Kidney tubule cell (primary cell): Measurements from ENCODE around the gene CRABP2.

Source experiments
- DNase-seq: peaks from one replicate; pipeline ENCODE4 v3.0.0-alpha.2; 2018; ENCODE audit warnings: low spot score

CRABP2 gene

DNA sequence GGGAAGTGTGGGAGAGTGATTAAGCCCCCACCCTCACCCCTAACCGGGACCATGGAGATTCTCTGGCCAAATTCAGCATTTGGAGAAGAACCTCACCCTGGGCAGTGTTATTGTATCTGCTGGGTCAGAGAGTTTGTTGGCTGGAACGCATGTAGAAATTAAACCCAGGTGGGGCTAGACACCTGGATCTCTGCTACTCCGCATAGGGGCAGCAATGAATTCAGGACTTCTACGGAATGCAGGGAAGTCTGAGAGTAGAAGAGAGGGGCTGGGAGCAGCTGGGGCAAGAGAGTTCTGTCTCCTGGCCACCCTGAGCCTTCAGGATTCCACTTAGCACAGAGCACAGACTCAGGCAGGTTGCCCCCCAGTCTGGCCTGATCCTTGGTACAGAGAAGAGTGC lies 3.6 kb upstream of the CRABP2 start:
- no peak for DNase-seq

DNA sequence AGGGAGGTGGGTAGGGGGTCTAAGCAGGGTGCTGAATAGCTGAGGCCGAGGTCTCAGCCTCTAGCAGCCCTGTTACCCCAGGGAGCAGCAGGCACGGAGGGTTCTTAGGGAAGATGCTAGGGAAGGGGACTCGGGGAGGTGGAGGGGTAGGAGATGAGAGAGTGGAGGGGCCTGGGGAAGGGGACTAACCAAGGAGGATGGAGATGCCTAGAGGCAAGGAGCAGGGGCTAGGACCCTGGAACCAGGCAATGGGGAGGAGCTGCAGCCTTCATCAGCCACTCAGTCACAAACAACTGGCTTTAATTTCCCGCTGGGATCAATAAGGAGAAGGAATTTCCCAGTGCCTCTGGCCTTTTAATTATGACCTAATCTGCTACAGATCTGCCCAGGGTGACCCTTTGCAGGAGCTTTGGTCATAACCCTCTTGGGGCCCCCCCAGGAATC lies 2.9 kb upstream of the CRABP2 start:
- no peak for DNase-seq

DNA sequence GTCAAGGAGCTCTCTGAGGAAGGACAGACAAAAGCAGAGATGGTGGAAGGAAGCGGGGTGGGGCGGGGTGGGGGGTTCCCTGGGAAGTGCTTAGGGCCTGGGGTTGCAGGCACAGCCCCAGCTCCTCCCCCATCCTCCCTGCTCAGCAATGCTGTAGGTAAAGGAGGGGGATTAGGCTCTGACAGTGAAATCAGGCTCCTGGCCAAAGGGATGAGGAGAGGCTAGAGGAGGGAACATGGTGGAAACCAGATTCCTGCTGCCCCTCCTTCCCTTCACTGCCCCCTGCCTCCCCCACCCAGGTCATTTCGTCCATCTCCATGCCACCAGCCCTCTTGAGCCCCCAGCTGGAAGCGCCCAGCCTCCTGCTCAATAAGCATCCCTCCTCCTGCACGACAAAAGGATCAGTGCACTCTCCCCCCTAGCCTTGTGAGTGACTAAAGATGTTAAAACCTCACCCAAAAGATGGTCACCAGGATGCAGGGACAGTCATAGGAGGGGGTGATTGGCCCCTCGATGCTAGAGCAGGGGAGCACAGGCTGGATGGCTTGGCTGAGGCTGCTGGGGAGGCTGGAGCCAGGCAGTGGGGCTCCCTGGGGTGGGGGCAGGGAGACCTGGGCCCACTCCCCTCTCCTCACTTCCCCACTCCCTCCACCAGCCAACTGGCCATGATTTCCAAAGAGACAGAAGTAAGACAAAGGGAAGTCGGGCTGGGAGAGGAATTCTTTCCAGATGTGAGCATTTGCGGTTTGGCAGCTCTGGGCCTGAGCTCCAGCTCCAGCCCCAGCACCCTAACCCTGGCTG lies 2.2 kb upstream of the CRABP2 start:
- no peak for DNase-seq

DNA sequence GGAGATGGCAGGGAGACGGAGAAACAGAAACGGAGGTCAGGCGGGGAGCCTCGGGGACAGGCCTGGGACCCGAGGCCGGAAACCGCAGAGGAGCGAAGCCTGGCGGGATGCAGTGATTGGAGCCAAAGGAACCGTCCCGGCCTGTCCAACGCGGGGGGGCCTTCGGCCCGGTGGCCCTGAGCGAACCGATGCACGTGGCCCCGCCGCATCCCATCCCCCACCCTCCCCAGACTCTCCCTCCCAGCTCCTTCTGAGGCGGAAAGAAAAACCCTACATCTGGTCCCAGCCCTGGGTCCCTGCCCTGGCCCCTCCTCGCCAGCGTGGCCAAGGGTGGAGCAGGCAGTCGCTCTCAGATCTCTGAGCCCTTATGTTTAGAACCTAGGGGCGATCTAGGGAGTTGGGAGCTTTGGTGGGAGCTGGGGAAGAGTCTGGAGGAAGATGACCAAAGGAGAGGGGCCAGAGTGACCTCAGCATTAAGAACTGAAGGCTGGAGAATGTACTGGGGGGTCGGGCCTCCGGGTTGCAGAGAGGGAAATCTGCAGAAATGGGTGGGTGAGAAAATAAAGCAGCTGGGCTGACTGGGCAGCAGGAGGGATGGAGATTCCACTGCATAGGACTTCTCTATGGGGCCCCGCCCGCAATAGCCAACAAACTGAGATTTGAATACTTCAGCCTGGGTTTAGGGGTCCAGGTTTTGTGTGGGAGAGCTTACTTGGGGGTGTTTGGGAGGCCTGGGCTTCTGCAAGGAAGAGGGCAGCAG lies 1.5 kb upstream of the CRABP2 start:
- DNase-seq, result no peak

DNA sequence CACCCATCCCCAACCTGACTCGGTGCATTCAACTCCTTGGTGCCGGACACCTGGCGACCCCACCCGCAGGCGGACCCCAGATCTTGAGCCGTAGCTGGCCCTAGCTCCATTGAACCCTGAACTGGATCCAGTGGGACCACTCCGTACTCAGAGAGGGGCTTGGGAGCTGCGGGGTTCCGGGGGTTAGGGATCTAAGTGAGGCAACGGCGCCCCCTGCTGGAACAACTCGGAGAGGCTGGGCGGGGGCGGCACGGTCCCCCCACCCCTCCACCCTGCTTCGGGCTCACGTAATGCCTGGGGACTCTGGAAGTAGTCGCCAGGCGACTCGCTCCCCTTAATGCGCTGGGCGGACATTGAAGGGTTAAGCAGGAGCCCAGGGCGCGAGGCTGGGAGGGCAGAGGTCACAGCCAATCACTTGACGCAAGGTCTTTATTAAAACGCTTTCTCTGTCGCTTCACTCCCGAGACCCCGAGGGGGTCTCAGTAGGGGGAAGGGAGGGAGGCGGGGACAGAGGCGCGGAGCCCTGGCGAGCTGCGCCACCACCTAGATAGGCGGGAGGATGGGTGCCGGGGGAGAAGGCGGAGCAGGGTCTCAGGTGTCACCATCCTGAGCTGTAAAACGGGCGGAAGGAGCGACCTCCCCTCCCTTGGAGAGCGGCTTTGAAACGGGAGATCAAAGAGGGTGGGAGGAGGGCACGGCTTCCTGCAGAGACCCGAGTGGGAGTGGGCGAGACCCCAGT lies 704 bp upstream of the CRABP2 start:
- DNase-seq, result peak; percentile 58

DNA sequence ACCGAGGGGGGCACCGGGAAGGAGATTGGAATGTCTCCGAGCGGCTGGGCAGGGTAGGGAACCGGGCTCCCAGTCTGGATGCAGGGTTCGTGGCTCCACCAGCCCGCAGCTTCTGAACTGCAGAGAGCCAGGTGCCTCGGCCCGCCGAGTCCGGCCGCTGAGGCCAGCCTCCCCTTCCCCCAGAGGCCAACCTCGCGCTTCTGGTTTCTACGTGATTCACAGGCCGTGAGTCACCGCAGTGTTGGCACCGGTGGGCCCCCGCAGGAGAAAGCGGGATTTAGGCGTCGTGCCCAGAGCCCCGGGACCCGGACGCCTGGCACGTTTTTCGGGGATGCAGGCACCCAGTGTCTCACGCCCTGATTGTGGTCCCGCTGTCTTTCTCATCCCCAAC lies 458 bp downstream of the CRABP2 start:
- peak; percentile 89 for DNase-seq

DNA sequence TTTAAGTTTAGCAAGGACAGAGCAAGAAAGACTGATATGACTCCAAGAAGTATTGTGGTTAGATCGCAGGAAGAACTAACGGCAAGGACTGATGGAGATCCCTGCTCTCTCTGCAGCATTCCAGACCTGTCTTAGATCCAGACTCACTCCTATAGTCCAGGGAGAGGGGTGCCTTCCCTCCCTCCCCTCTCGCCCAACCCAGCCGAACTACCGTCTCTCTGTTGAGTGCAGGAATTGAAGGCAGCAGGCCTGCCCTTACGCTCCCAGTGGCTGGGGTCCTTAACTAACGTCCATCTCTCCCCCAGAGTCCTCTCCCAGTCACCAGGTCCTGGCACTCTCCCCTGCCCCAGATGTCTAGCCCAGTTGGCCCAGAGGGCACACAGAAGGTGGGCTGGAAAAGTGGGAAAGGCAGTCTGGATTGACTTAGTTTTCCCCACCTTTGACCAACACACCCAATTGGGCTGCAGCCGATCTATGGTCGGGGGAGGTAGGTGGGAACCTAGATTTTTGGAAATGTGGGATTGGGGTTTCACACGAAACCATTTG lies 1.1 kb downstream of the CRABP2 start:
- DNase-seq, result no peak

GRCh38 chr1:156703741-156704140 lies 1.6 kb downstream of the CRABP2 start:
- no peak for DNase-seq

GRCh38 chr1:156703336-156703735 lies 2.0 kb downstream of the CRABP2 start:
- DNase-seq, result no peak

DNA sequence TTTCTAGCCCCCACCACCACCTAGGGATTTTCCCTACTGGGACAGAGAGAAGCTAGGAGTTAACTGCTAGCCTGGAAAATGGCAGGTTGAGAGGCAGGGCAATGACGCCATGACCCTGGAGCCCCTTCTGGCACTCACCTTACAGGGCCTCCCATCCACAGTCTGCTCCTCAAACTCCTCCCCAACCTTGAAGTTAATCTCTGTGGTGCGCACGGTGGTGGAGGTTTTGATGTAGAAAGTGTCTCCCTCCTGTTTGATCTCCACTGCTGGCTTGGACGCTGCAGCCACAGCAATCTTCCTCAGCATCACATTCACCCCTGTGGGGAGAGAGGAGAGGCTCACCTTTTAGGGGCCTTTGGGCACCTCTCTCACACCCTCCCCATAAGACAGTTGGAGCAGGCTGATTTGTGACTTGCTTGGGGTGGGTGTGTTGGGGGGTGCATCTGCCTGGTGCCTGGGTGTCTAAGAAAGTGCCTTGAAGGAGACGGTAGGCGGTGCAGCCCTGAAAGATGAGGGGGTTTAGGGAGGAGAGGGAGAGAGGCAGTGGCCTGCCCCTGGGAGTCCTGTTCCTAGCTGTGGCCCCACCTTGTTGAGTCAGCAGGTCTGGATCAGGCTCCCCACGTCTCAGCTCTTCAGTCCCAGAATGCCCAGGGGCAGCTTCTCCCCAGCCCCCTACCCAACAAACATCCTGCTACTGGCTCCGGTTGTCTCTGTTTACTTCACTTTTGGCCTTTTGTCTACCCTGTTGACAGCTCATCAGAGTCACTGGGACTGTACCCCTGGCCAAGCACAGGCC lies 4.4 kb downstream of the CRABP2 start:
- DNase-seq, result no peak

DNA sequence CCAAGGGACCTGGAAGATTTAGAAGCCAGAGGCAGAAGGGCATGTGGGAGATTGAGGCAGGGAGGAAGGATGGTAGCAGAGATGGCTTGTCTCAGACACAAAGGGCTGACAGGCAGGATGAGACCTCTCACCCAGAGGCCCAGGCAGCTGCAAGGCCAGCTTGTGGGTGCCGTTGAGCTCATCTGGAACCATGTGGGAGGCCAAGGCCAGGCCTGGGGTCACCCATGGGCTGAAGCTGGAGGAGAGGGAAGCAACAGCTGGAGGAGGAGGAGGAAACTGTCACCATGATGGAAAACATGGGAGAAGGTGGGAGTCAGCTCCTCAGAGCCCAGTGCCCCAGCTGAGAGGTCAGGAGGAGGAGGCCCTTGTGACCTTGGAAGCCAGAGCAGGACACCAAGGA lies 6.4 kb downstream of the CRABP2 start:
- no peak for DNase-seq

DNA sequence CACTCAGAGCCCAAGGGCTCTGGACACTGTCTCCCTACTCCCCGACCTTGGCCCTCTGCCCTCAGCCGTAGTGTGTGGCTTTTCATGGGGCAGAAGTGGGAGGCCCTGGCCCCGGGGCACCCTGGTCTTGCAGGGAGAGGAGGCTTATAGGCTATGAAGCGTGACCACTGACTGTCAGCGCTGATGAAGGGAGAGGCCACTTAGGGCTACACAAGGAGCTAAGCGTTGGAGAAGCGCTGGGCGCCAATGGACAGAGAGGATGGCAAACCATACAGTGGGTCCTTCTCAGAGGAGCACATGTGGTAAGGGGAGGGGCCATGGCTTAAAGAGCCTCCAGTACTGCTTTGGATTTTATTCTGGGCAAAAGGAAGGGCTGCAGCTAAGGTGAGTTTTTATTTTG lies 7.9 kb downstream of the CRABP2 start:
- DNase-seq, result peak; percentile 49

GRCh38 chr1:156696755-156697154 lies 8.6 kb downstream of the CRABP2 start:
- DNase-seq, result no peak

DNA sequence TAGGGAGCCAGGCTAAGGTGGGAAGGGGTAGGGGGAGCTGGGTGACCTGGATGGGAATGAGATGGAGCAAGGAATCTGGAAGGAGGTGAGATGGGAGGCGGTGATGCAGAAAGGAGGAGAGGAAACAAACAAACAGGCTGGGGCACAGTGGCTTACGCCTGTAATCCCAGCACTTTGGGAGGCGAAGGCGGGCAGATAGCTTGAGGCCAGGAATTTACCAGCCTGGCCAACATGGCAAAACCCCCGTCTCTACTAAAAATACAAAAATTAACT lies 10.8 kb downstream of the CRABP2 start:
- DNase-seq, result no peak

- DNase-seq, result peak; percentile 72
Observed at GRCh38 chr1:156693848-156694689, 11.3 kb downstream of the CRABP2 start.

GRCh38 chr1:156692925-156693847 lies 12.2 kb downstream of the CRABP2 start:
- DNase-seq, result peak; percentile 60

DNA sequence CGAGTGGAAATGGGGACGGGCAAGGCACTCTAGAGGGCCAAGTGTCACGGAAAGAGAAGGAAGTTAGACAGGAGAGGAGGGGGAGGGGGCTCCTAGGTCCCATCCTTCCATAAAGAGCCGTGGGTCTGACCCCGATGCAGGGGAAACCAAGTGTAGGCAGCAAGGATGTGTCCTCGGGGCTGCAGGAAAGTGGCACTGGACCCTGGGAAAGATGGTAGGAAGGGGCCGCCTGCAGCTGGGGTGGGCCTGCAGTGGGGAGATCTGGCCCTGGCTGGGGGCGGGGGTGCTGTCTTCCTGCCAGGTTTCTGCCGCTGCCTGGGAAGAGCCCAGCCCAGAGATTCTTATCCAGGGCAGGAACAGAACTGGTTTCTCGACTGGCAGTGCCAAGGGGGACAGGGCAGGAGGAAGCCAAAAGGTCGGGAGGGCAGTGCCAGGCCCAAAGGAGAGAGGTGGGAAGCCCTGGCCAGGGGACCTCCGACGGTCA lies 12.9 kb downstream of the CRABP2 start:
- no peak for DNase-seq

- peak; percentile 77 for DNase-seq
Observed at GRCh38 chr1:156691665-156692440, 13.5 kb downstream of the CRABP2 start.

- DNase-seq, result no peak
Observed at GRCh38 chr1:156691191-156691590, 14.2 kb downstream of the CRABP2 start.
